H9 (cell line): ENCODE measurements around the gene RGS16. TPM values are rescaled to one million over a fixed set of nuclear protein-coding genes. Genes with fewer than 3 reads are reported as not detected.

ENCODE experiments used
- DNase-seq: peaks from one replicate; pipeline ENCODE4 v3.0.0-alpha.2; 2017
- H2AFZ ChIP-seq: one replicate; pipeline ENCODE4 v1.6.1; 2013; ENCODE audit warnings: mild to moderate bottlenecking, low read length, control low read depth, moderate library complexity
- H2AK5ac ChIP-seq: 2 replicates; pipeline ENCODE4 v1.6.1; 2013; ENCODE audit warnings: low read length, control low read depth, mixed read lengths; ENCODE audit not compliant: insufficient read length
- H2BK120ac ChIP-seq: one replicate; pipeline ENCODE4 v1.6.1; 2013; ENCODE audit warnings: low read depth, mild to moderate bottlenecking, low read length, control low read depth, inconsistent platforms; ENCODE audit not compliant: poor library complexity, severe bottlenecking
- H2BK12ac ChIP-seq: 2 replicates; pipeline ENCODE4 v1.6.1; 2013; ENCODE audit warnings: low read length, control low read depth, mixed read lengths, low read depth; ENCODE audit not compliant: insufficient read length
- H2BK15ac ChIP-seq: 2 replicates; pipeline ENCODE4 v1.6.1; 2013; ENCODE audit warnings: low read depth, low read length, control low read depth
- H2BK20ac ChIP-seq: one replicate; pipeline ENCODE4 v1.6.1; 2013; ENCODE audit warnings: low read depth, mild to moderate bottlenecking, low read length, control low read depth, inconsistent platforms; ENCODE audit not compliant: poor library complexity, severe bottlenecking
- H2BK5ac ChIP-seq: 2 replicates; pipeline ENCODE4 v1.6.1; 2013; ENCODE audit warnings: low read length, control low read depth, mixed read lengths; ENCODE audit not compliant: insufficient read length
- H3K14ac ChIP-seq: 2 replicates; pipeline ENCODE4 v1.6.1; 2013; ENCODE audit warnings: low read length, control low read depth; ENCODE audit not compliant: insufficient read depth
- H3K18ac ChIP-seq: 2 replicates; pipeline ENCODE4 v1.6.1; 2013; ENCODE audit warnings: low read depth, mild to moderate bottlenecking, mixed read lengths, low read length, control low read depth; ENCODE audit not compliant: insufficient read length
- H3K23ac ChIP-seq: 2 replicates; pipeline ENCODE4 v1.6.1; 2013; ENCODE audit warnings: low read length, control low read depth, mixed read lengths, low read depth; ENCODE audit not compliant: insufficient read length
- H3K23me2 ChIP-seq: 2 replicates; pipeline ENCODE4 v1.6.1; 2013; ENCODE audit warnings: low read depth, mild to moderate bottlenecking, mixed read lengths, low read length, control low read depth; ENCODE audit not compliant: insufficient read length, poor library complexity, severe bottlenecking
- H3K27ac ChIP-seq: 2 replicates; pipeline ENCODE4 v1.5.1; 2013; ENCODE audit warnings: low read length, control low read depth, mixed read lengths, low read depth; ENCODE audit not compliant: insufficient read length
- H3K27me3 ChIP-seq: 2 replicates; pipeline ENCODE4 v1.6.1; 2013; ENCODE audit warnings: low read length, control low read depth, inconsistent platforms; ENCODE audit not compliant: insufficient read depth
- H3K4ac ChIP-seq: 2 replicates; pipeline ENCODE4 v1.6.1; 2013; ENCODE audit warnings: low read depth, mild to moderate bottlenecking, control low read depth, inconsistent platforms, low read length, moderate library complexity
- H3K4me1 ChIP-seq: 2 replicates; pipeline ENCODE4 v1.6.1; 2013; ENCODE audit warnings: low read length, control low read depth, inconsistent platforms; ENCODE audit not compliant: insufficient read depth
- H3K4me2 ChIP-seq: 2 replicates; pipeline ENCODE4 v1.6.1; 2013; ENCODE audit warnings: low read length, control low read depth, mixed read lengths; ENCODE audit not compliant: insufficient read length, insufficient read depth
- H3K56ac ChIP-seq: 2 replicates; pipeline ENCODE4 v1.6.1; 2013; ENCODE audit warnings: low read depth, mild to moderate bottlenecking, mixed read lengths, low read length, control low read depth; ENCODE audit not compliant: insufficient read length
- H3K79me1 ChIP-seq: 2 replicates; pipeline ENCODE4 v1.6.1; 2013; ENCODE audit warnings: low read depth, mild to moderate bottlenecking, moderate library complexity, low read length, control low read depth, inconsistent platforms; ENCODE audit not compliant: insufficient read depth, poor library complexity, severe bottlenecking
- H3K79me2 ChIP-seq: 2 replicates; pipeline ENCODE4 v1.6.1; 2013; ENCODE audit warnings: low read length, control low read depth, inconsistent platforms; ENCODE audit not compliant: insufficient read depth
- H3K9ac ChIP-seq: 2 replicates; pipeline ENCODE4 v1.6.1; 2013; ENCODE audit warnings: low read length, control low read depth, mixed read lengths; ENCODE audit not compliant: insufficient read length; ENCODE audit errors: extremely low read depth
- H3K9me3 ChIP-seq: one replicate; pipeline ENCODE4 v1.6.1; 2013; ENCODE audit warnings: low read depth, low read length, inconsistent platforms; ENCODE audit not compliant: control insufficient read depth
- H3T11ph ChIP-seq: one replicate; pipeline ENCODE4 v1.6.1; 2013; ENCODE audit warnings: mild to moderate bottlenecking, low read length, control low read depth, inconsistent platforms
- H4K20me1 ChIP-seq: one replicate; pipeline ENCODE4 v1.6.1; 2013; ENCODE audit not compliant: control insufficient read depth, insufficient read length, insufficient read depth
- H4K5ac ChIP-seq: 2 replicates; pipeline ENCODE4 v1.6.1; 2013; ENCODE audit warnings: low read depth, mild to moderate bottlenecking, mixed read lengths, low read length, control low read depth; ENCODE audit not compliant: insufficient read length
- H4K8ac ChIP-seq: replicated peaks from 2 replicates; pipeline ENCODE4 v1.6.1; 2013; ENCODE audit warnings: low read length, control low read depth, mixed read lengths, low read depth; ENCODE audit not compliant: insufficient read length
- H4K91ac ChIP-seq: 2 replicates; pipeline ENCODE4 v1.6.1; 2013; ENCODE audit warnings: low read depth, mild to moderate bottlenecking, moderate library complexity, mixed read lengths, low read length, control low read depth; ENCODE audit not compliant: insufficient read length
- H3K27ac Mint-ChIP-seq, 3 experiments: 2 replicates in 2 of 3; 3 replicates in 1 of 3; pipeline ENCODE4 v1.8.0; 2020 to 2021; ENCODE audit warnings: mixed read lengths in 3 of 3, mild to moderate bottlenecking in 1 of 3, moderate library complexity in 1 of 3
- H3K27me3 Mint-ChIP-seq: 2 replicates; pipeline ENCODE4 v1.8.0; 2021; ENCODE audit warnings: low read depth, mild to moderate bottlenecking, moderate library complexity, mixed read lengths
- H3K36me3 Mint-ChIP-seq, 3 experiments: 2 replicates in 2 of 3; 3 replicates in 1 of 3; pipeline ENCODE4 v1.8.0; 2020 to 2021; ENCODE audit warnings: low read depth in 3 of 3, mixed read lengths in 3 of 3; ENCODE audit not compliant: insufficient read depth in 1 of 3
- H3K4me1 Mint-ChIP-seq, 2 experiments: 2 replicates each; pipeline ENCODE4 v1.8.0; 2020; ENCODE audit warnings: mixed read lengths in 2 of 2
- H3K4me3 Mint-ChIP-seq, 2 experiments: 2 replicates in 1 of 2; 3 replicates in 1 of 2; pipeline ENCODE4 v1.8.0; 2020 to 2021; ENCODE audit warnings: mild to moderate bottlenecking in 2 of 2, mixed read lengths in 2 of 2, moderate library complexity in 1 of 2
- H3K9me3 Mint-ChIP-seq, 2 experiments: 2 replicates in 1 of 2; 3 replicates in 1 of 2; pipeline ENCODE4 v1.8.0; 2020; ENCODE audit warnings: mild to moderate bottlenecking in 2 of 2, mixed read lengths in 2 of 2, moderate library complexity in 1 of 2
- whole genome bisulfite sequencing: extraction: QIAGEN DNeasy Blood & Tissue Kit; methylation state at CpG from one replicate; pipeline ENCODE4 v1.1.7; 2013; ENCODE audit warnings: missing lambda C conversion rate, low lambda C conversion rate, mixed read lengths; ENCODE audit not compliant: insufficient read length; ENCODE audit errors: extremely low coverage; 5-methylcytosine and 5-hydroxymethylcytosine counted together
- total RNA-seq: library from RNA; stranded (reverse); gene quantifications from 2 replicates; pipeline ENCODE4 v1.2.1, GENCODE V29; 2021
- TF ChIP-seq, protein P1 (sequence below): fragments of 200-600 bp; sonication (generic); conservative IDR thresholded peaks from 3 replicates; pipeline ENCODE4 v1.8.0; 2021; ENCODE audit warnings: antibody characterized with exemption, mild to moderate bottlenecking

The RGS16 gene
- total RNA-seq, 1 experiment from 2014 or later: 6.9 TPM

GRCh38 chr1:182598296-182598695, 5.9 kb downstream of the RGS16 start:
- H3K4ac ChIP-seq: no peak overlapping the region
- H3K23ac ChIP-seq: no peak overlapping the region
- H3K27me3 ChIP-seq: no peaks in the 10 kb centered on the region; the same call in 1 of the 2 replicates

More at GRCh38 chr1:182598296-182598695, 5.9 kb downstream of the RGS16 start:
- 0 out of 2 replicates have a peak, but pooled peaks cover 1% of the 10 kb centered on the region for H3K79me2 ChIP-seq
- H2AK5ac ChIP-seq: no peak overlapping the region
- no peak overlapping the region for H2BK12ac ChIP-seq
- H3K23me2 ChIP-seq: no peaks in the 10 kb centered on the region
- no peak overlapping the region for H3K4me2 ChIP-seq
- H3K18ac ChIP-seq: no peak overlapping the region
- H3K9me3 Mint-ChIP-seq: peaks cover 0 to 2% of the 10 kb centered on the region in 2 experiments; a peak in 1 of 5 replicates
- no peak overlapping the region for H2BK15ac ChIP-seq
- H3K4me1 Mint-ChIP-seq: peaks cover 9 to 13% of the 10 kb centered on the region in 2 experiments
- H3K4me1 ChIP-seq: peaks cover 2% of the 10 kb centered on the region
- H3K27ac ChIP-seq: no peak overlapping the region
- no peaks in the 10 kb centered on the region for H3K9me3 ChIP-seq
- H3K4me3 Mint-ChIP-seq: no peak overlapping the region
- H2AFZ ChIP-seq: no peak overlapping the region
- H3K27me3 Mint-ChIP-seq: peaks cover 6% of the 10 kb centered on the region
- no peak overlapping the region for H2BK5ac ChIP-seq
- no peak overlapping the region for H3T11ph ChIP-seq
- no peak overlapping the region for H4K91ac ChIP-seq
- H4K8ac ChIP-seq: no peak overlapping the region
- no peak overlapping the region for H3K14ac ChIP-seq
- H3K79me1 ChIP-seq: no peaks in the 10 kb centered on the region
- H2BK20ac ChIP-seq: no peak overlapping the region
- TF ChIP-seq, protein P1, sequence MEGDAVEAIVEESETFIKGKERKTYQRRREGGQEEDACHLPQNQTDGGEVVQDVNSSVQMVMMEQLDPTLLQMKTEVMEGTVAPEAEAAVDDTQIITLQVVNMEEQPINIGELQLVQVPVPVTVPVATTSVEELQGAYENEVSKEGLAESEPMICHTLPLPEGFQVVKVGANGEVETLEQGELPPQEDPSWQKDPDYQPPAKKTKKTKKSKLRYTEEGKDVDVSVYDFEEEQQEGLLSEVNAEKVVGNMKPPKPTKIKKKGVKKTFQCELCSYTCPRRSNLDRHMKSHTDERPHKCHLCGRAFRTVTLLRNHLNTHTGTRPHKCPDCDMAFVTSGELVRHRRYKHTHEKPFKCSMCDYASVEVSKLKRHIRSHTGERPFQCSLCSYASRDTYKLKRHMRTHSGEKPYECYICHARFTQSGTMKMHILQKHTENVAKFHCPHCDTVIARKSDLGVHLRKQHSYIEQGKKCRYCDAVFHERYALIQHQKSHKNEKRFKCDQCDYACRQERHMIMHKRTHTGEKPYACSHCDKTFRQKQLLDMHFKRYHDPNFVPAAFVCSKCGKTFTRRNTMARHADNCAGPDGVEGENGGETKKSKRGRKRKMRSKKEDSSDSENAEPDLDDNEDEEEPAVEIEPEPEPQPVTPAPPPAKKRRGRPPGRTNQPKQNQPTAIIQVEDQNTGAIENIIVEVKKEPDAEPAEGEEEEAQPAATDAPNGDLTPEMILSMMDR: no peak
- peaks cover 0 to 8% (median 0%) of the 10 kb centered on the region in 3 experiments; a peak in 5 of 7 replicates for H3K36me3 Mint-ChIP-seq
- DNase-seq: no peak
- H4K5ac ChIP-seq: no peak overlapping the region
- no peak overlapping the region for H3K27ac Mint-ChIP-seq
- no peak overlapping the region for H2BK120ac ChIP-seq
- no CpG with 5 or more reads among the region's 5 CpGs for WGBS
- peaks cover under 1% of the 10 kb centered on the region for H4K20me1 ChIP-seq
- no peak overlapping the region for H3K56ac ChIP-seq
- H3K9ac ChIP-seq: no peak overlapping the region
